H1 (cell line): ENCODE measurements around the gene TEAD4. TPM values are rescaled to one million over a fixed set of nuclear protein-coding genes. Genes with fewer than 3 reads are reported as not detected.
A peak's percentile ranks its signal among the peaks of the same experiment; 100 is the strongest.

Experiments
- ASH2L ChIP-seq: fragments of 200-600, 300-600 bp; sonication (generic); IDR thresholded peaks from one replicate; pipeline ENCODE4 v1.7.1; 2017; ENCODE audit warnings: low read length
- BACH1 ChIP-seq: IDR thresholded peaks from 2 replicates; pipeline ENCODE4 v1.6.1; 2012; ENCODE audit warnings: low read length, improper control_type of control experiment
- CEBPB ChIP-seq: IDR thresholded peaks from 2 replicates; pipeline ENCODE4 v1.6.1; 2012; ENCODE audit warnings: low read depth, low read length
- CHD1 ChIP-seq: IDR thresholded peaks from 2 replicates; pipeline ENCODE4 v1.6.1; 2012; ENCODE audit warnings: low read depth, low read length, improper control_type of control experiment
- CREB1 ChIP-seq: IDR thresholded peaks from 2 replicates; pipeline ENCODE4 v1.6.1; 2012; ENCODE audit warnings: inconsistent platforms
- CTBP2 ChIP-seq: IDR thresholded peaks from 2 replicates; pipeline ENCODE4 v1.7.0; 2011; ENCODE audit warnings: borderline replicate concordance, mild to moderate bottlenecking, moderate library complexity, mixed read lengths, low read length; ENCODE audit not compliant: insufficient read depth, insufficient read length
- KDM1A ChIP-seq: fragments of 200-600, 300-600 bp; sonication (generic); IDR thresholded peaks from 2 replicates; pipeline ENCODE4 v1.7.1; 2016; ENCODE audit warnings: mild to moderate bottlenecking, low read length, borderline replicate concordance
- KDM5A ChIP-seq: fragments of 200-600 bp; IDR thresholded peaks from 2 replicates; pipeline ENCODE4 v1.7.1; 2012; ENCODE audit warnings: mild to moderate bottlenecking, low read length, inconsistent platforms, mixed read lengths
- NANOG ChIP-seq: IDR thresholded peaks from 2 replicates; pipeline ENCODE4 v1.6.1; 2011; ENCODE audit warnings: low read length, low read depth, mild to moderate bottlenecking, inconsistent platforms; ENCODE audit not compliant: insufficient read depth, poor library complexity, severe bottlenecking
- NRF1 ChIP-seq: IDR thresholded peaks from 2 replicates; pipeline ENCODE4 v1.6.1; 2011; ENCODE audit warnings: mild to moderate bottlenecking, low read depth, low read length, improper control_type of control experiment
- POLR2A ChIP-seq, 2 experiments: IDR thresholded peaks; 1 replicate in 1 of 2; 2 replicates in 1 of 2; pipeline ENCODE4 v1.6.1; 2011; ENCODE audit warnings: low read depth in 2 of 2, low read length in 2 of 2, mild to moderate bottlenecking in 2 of 2; ENCODE audit errors: control extremely low read depth in 1 of 2
- RAD21 ChIP-seq, 2 experiments: IDR thresholded peaks in 1 of 2; conservative IDR thresholded peaks in 1 of 2; 2 replicates each; pipeline ENCODE4 v1.6.1; 2011; ENCODE audit warnings: low read depth in 2 of 2, low read length in 2 of 2, improper control_type of control experiment in 1 of 2, inconsistent platforms in 1 of 2, mild to moderate bottlenecking in 1 of 2, moderate library complexity in 1 of 2
- SIRT6 ChIP-seq: IDR thresholded peaks from one replicate; pipeline ENCODE4 v1.7.1; 2012; ENCODE audit warnings: low read length, inconsistent platforms
- SP1 ChIP-seq: IDR thresholded peaks from 2 replicates; pipeline ENCODE4 v1.6.1; 2011; ENCODE audit warnings: low read depth, low read length
- SRF ChIP-seq: IDR thresholded peaks from 2 replicates; pipeline ENCODE4 v1.6.1; 2011; ENCODE audit warnings: mild to moderate bottlenecking, low read depth, low read length, moderate library complexity
- TCF12 ChIP-seq: IDR thresholded peaks from 2 replicates; pipeline ENCODE4 v1.6.1; 2011; ENCODE audit warnings: low read depth, mild to moderate bottlenecking, low read length
- polyA plus RNA-seq, 7 experiments: library from polyadenylated mRNA; depleted of rRNA in 3 of 7; stranded (reverse) in 5 of 7; unstranded in 2 of 7; fragments of >200 nt in 5 of 7; fragments of 200-250 nt in 2 of 7; gene quantifications; 1 replicate in 5 of 7; 2 replicates in 1 of 7; 4 replicates in 1 of 7; pipeline versions ENCODE4 v1.2.1 to v1.2.3, GENCODE V29; 2011 to 2013; ENCODE audit warnings: missing spikeins in 2 of 7, mixed read lengths in 2 of 7
- total RNA-seq: library from RNA; stranded (reverse); fragmentation: NEBNext Ultra II Directional; extraction: Animal tissue kit (Norgen Biotek cat#: 25700); gene quantifications from 2 replicates; pipeline ENCODE4 v1.2.1, GENCODE V29; 2021
- TF ChIP-seq, protein P1 (sequence below), 3 experiments: IDR thresholded peaks; 1 replicate in 2 of 3; 2 replicates in 1 of 3; pipeline versions ENCODE4 v1.5.1 to v1.6.1; 2011; ENCODE audit warnings: low read length in 3 of 3, mild to moderate bottlenecking in 3 of 3, inconsistent platforms in 2 of 3, low read depth in 1 of 3, moderate library complexity in 1 of 3; ENCODE audit not compliant: insufficient read depth in 1 of 3; ENCODE audit errors: control extremely low read depth in 1 of 3

TEAD4 gene
- total and polyA plus RNA-seq, 2 of the 8 experiments (the other 6 are each of a cell fraction or from before 2014, with no cell fraction given), result 56.7 to 116 TPM

- TF ChIP-seq, protein P1, sequence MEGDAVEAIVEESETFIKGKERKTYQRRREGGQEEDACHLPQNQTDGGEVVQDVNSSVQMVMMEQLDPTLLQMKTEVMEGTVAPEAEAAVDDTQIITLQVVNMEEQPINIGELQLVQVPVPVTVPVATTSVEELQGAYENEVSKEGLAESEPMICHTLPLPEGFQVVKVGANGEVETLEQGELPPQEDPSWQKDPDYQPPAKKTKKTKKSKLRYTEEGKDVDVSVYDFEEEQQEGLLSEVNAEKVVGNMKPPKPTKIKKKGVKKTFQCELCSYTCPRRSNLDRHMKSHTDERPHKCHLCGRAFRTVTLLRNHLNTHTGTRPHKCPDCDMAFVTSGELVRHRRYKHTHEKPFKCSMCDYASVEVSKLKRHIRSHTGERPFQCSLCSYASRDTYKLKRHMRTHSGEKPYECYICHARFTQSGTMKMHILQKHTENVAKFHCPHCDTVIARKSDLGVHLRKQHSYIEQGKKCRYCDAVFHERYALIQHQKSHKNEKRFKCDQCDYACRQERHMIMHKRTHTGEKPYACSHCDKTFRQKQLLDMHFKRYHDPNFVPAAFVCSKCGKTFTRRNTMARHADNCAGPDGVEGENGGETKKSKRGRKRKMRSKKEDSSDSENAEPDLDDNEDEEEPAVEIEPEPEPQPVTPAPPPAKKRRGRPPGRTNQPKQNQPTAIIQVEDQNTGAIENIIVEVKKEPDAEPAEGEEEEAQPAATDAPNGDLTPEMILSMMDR (IDR thresholded peaks at IDR 0.05; ENCODE audit: control extremely low read depth in 1 of 3, insufficient read depth in 1 of 3, low read depth in 1 of 3, low read length in 3 of 3), result no peak
- TF ChIP-seq CEBPB (no peak), CTBP2 (no peak), CREB1 (no peak), POLR2A (IDR thresholded peaks at IDR 0.05; ENCODE audit: control extremely low read depth in 1 of 2, low read depth in 2 of 2, low read length in 2 of 2) (peak; percentile 62 to 76; a peak in 2 of 3 replicates), NRF1 (no peak), SP1 (no peak), RAD21 (IDR thresholded peaks at IDR 0.05 in 1 of 2, conservative IDR thresholded peaks at IDR 0.05 in 1 of 2; ENCODE audit: low read depth in 2 of 2, low read length in 2 of 2) (peak in 1 of 2 experiments; percentile 11; a peak in 1 of 4 replicates), KDM1A (no peak), CHD1 (no peak), SIRT6 (no peak), BACH1 (peak; percentile 61), SRF (no peak), ASH2L (no peak), TCF12 (0 out of 2 replicates have a peak, but pooled peaks have one; percentile 69), KDM5A (no peak), NANOG (no peak)
These were observed at the start of gene TEAD4 (continued) for GRCh38 chr12:2959192-2959504.
